ENCODE data around the gene C12orf56. TPM values are rescaled to one million over a fixed set of nuclear protein-coding genes. Genes with fewer than 3 reads are reported as not detected.

The C12orf56 gene
- total RNA-seq, 1 experiment from 2014 or later: not detected

DNA sequence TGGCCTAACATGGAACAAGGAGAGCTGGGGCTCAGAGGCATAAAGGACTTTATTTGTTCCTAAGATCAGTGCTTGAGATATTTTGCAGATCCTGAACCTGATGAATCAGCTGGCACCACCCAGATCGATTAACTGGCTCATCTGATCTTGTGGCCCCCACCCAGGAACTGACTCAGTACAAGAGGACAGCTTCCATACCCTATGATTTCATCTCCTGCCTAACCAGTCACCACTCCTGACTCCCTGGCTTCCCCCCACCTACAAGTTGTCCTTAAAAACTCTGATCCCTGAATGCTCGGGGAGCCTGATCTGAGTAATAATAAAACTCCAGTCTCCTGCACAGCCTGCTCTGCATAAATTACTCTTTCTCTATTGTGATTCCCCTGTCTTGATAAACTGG lies 5.1 kb downstream of the C12orf56 start:
- ATAC-seq (peak; percentile 71), DNase-seq (ENCODE audit: low read depth, low spot score) (peak; percentile 47)
- H3K9me3 ChIP-seq (ENCODE audit: control insufficient read depth in 1 of 2, insufficient read depth in 1 of 2, low read depth in 1 of 2, low read length in 2 of 2): no peaks in the 10 kb centered on the region
- no peaks in the 10 kb centered on the region for H3K79me2 ChIP-seq (ENCODE audit: insufficient read depth, low read length)
- no peak overlapping the region for H2AFZ ChIP-seq (ENCODE audit: low read depth, low read length, poor library complexity, severe bottlenecking)
- H3K27me3 ChIP-seq (ENCODE audit: insufficient read depth, low read length): no peaks in the 10 kb centered on the region
- CTCF ChIA-PET: no interaction called here
- RAD21 ChIA-PET (ENCODE audit: low non-redundant PET in 1 of 2, low total read pairs in 2 of 2, uncharacterized antibody in 2 of 2, unreplicated experiment in 2 of 2): no interaction called here
- H4K20me1 ChIP-seq (ENCODE audit: insufficient read depth): no peaks in the 10 kb centered on the region
- no peak overlapping the region for H3K4me3 ChIP-seq (replicated peaks in 1 of 2; ENCODE audit: low read depth in 1 of 2, low read length in 2 of 2)
- no peaks in the 10 kb centered on the region for H3K9me2 ChIP-seq (ENCODE audit: insufficient read depth)
- no peak overlapping the region for H3K9ac ChIP-seq (ENCODE audit: low read length)
- no TSS peak for BruUV-seq (replicated peaks)
- H3K27ac ChIP-seq (ENCODE audit: low read depth, low read length): no peak overlapping the region
- POLR2A ChIA-PET: no interaction called here
- H3K4me2 ChIP-seq (ENCODE audit: low read length): peak overlapping the region; percentile 45
- H3K36me3 ChIP-seq (ENCODE audit: control insufficient read depth in 1 of 2, insufficient read depth in 2 of 2, low read length in 2 of 2): no peaks in the 10 kb centered on the region
- intact Hi-C loops (cut with micrococcal nuclease): loop anchor here (5.0 kb wide), 1 partner anchor 558 kb away; no protein-coding TSS in a partner anchor
- peaks cover 0 to 18% of the 10 kb centered on the region in 2 experiments; a peak in 2 of 4 replicates for H3K4me1 ChIP-seq (ENCODE audit: control insufficient read depth in 1 of 2, insufficient read depth in 2 of 2, low read length in 2 of 2)
- peak; percentile 83 for TF ChIP-seq FOSL1 (IDR thresholded peaks at IDR 0.05; ENCODE audit: low read depth)
- no peak for TF ChIP-seq ELF1 (IDR thresholded peaks at IDR 0.05; ENCODE audit: borderline replicate concordance, low read depth)
- TF ChIP-seq YY1 (IDR thresholded peaks at IDR 0.05; ENCODE audit: extremely low read depth, insufficient replicate concordance, low read depth, low read length): no peak
- TF ChIP-seq REST (IDR thresholded peaks at IDR 0.05; ENCODE audit: low read depth): no peak
- TF ChIP-seq SIN3A (IDR thresholded peaks at IDR 0.05; ENCODE audit: low read depth): no peak
- TF ChIP-seq SP1 (IDR thresholded peaks at IDR 0.05; ENCODE audit: low read depth): peak; percentile 75
- TF ChIP-seq POLR2AphosphoS5 (IDR thresholded peaks at IDR 0.05; ENCODE audit: low read depth, low read length): peak; percentile 18; the same call in 1 of the 2 replicates
- peak; percentile 79; the same call in 1 of the 2 replicates for TF ChIP-seq CBX3 (IDR thresholded peaks at IDR 0.05; ENCODE audit: low read depth)
- TF ChIP-seq RAD21 (IDR thresholded peaks at IDR 0.05; ENCODE audit: low read depth): no peak
- no peak for TF ChIP-seq ZFX (IDR thresholded peaks at IDR 0.05)
- TF ChIP-seq ZBTB33 (IDR thresholded peaks at IDR 0.05; ENCODE audit: extremely low read depth, insufficient replicate concordance, low read length): no peak
- no peak for TF ChIP-seq TCF7L2 (IDR thresholded peaks at IDR 0.05; ENCODE audit: borderline replicate concordance, extremely low read depth, insufficient read depth, insufficient read length)
- 0 out of 2 replicates have a peak, but pooled peaks have one; percentile 15 for TF ChIP-seq CEBPB (IDR thresholded peaks at IDR 0.05; ENCODE audit: low read depth)
- TF ChIP-seq ZNF274 (IDR thresholded peaks at IDR 0.05; ENCODE audit: low read depth, low read length): no peak
- TF ChIP-seq EZH2phosphoT487 (IDR thresholded peaks at IDR 0.05; ENCODE audit: borderline replicate concordance): no peak
- no peak for TF ChIP-seq ATF3 (IDR thresholded peaks at IDR 0.05)
- TF ChIP-seq, protein P1, sequence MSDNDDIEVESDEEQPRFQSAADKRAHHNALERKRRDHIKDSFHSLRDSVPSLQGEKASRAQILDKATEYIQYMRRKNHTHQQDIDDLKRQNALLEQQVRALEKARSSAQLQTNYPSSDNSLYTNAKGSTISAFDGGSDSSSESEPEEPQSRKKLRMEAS (IDR thresholded peaks at IDR 0.05): no peak
- peak; percentile 86 for TF ChIP-seq JUND (IDR thresholded peaks at IDR 0.05)
- no peak for TF ChIP-seq SRF (IDR thresholded peaks at IDR 0.05; ENCODE audit: low read depth)
- TF ChIP-seq POLR2A (IDR thresholded peaks at IDR 0.05; ENCODE audit: borderline replicate concordance, extremely low read depth, insufficient read depth, insufficient read length): no peak
- no peak for TF ChIP-seq CTCF (IDR thresholded peaks at IDR 0.05 in 2 of 3, conservative IDR thresholded peaks at IDR 0.05 in 1 of 3; ENCODE audit: borderline replicate concordance in 1 of 3, insufficient read depth in 1 of 3, low read depth in 2 of 3, low read length in 2 of 3)
- TF ChIP-seq EGR1 (IDR thresholded peaks at IDR 0.05; ENCODE audit: low read depth): no peak
